H1 (cell line): ENCODE results near the gene VPS37C. TPM values are rescaled to one million over a fixed set of nuclear protein-coding genes. Genes with fewer than 3 reads are reported as not detected.

Experiments
- FOSL1 ChIP-seq: IDR thresholded peaks from 2 replicates; pipeline ENCODE4 v1.6.1; 2011; ENCODE audit warnings: mild to moderate bottlenecking, low read depth, low read length, moderate library complexity; ENCODE audit not compliant: insufficient read depth
- RNF2 ChIP-seq: fragments of 200-900, 300-1000 bp; sonication (generic); IDR thresholded peaks from 2 replicates; pipeline ENCODE4 v1.7.1; 2016; ENCODE audit warnings: borderline replicate concordance, low read depth, mild to moderate bottlenecking, antibody characterized with exemption, low read length; ENCODE audit not compliant: poor library complexity, severe bottlenecking; ENCODE audit errors: missing control alignments
- TEAD4 ChIP-seq: IDR thresholded peaks from 2 replicates; pipeline ENCODE4 v1.6.1; 2012; ENCODE audit warnings: low read depth, low read length, inconsistent platforms, mixed read lengths
- polyA plus RNA-seq, 7 experiments: library from polyadenylated mRNA; depleted of rRNA in 3 of 7; stranded (reverse) in 5 of 7; unstranded in 2 of 7; fragments of >200 nt in 5 of 7; fragments of 200-250 nt in 2 of 7; gene quantifications; 1 replicate in 5 of 7; 2 replicates in 1 of 7; 4 replicates in 1 of 7; pipeline versions ENCODE4 v1.2.1 to v1.2.3, GENCODE V29; 2011 to 2013; ENCODE audit warnings: missing spikeins in 2 of 7, mixed read lengths in 2 of 7
- total RNA-seq: library from RNA; stranded (reverse); fragmentation: NEBNext Ultra II Directional; extraction: Animal tissue kit (Norgen Biotek cat#: 25700); gene quantifications from 2 replicates; pipeline ENCODE4 v1.2.1, GENCODE V29; 2021

VPS37C gene
- total and polyA plus RNA-seq, 2 of the 8 experiments (the other 6 are each of a cell fraction or from before 2014, with no cell fraction given), result 12.9 to 21.0 TPM

DNA sequence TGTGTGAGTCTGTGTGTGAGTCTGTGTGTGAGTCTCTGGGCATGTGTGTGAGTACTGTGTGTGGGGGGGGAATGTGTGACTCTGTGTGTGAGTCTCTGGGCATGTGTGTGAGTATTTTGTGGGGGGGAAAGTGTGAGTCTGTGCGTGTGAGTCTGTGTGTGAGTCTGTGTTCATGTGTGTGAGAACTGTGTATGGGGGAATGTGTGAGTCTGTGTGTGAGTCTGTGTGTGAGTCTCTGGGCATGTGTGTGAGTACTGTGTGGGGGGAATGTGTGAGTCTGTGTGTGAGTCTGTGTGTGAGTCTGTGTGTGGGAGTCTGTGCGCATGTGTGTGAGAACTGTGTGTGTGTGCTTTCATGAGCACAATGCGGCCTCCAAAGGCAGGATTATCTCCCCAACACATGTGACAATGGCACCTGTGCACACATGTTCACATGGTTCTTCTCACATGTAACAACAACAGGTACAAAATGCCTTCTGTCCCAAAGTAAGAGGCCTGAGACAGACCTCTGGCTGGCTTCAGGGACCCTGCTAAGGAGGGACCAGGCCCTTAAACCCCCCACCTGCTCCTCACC is 57.3 kb downstream of the VPS37C start (continued):
- no peak for TF ChIP-seq RNF2
- no peak for TF ChIP-seq TEAD4
- no peak for TF ChIP-seq FOSL1
- TF ChIP-seq, all 59 proteins: peak for 0
